ENCODE data around the gene CHMP5.

DNA sequence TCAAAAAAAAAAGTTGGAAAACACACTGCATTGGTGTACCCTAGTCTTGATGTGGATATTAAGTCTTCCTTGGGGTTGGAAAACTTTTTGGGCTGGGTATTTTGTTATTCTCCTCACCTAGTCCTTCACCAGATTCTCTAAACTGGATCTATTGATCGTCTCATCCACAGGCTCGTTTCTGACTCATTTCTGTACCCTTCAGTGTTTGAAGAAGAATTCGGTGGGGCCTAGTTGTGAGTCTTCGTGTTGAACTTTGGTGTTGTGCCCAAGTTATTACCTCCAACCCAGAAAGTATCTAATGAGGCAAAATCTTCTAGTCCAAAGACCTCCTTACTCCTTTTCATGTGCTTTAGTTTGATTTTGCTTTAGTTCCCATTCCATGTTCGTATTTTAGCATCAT is 27.1 kb downstream of the CHMP5 start:
- TF ChIP-seq, protein P1, sequence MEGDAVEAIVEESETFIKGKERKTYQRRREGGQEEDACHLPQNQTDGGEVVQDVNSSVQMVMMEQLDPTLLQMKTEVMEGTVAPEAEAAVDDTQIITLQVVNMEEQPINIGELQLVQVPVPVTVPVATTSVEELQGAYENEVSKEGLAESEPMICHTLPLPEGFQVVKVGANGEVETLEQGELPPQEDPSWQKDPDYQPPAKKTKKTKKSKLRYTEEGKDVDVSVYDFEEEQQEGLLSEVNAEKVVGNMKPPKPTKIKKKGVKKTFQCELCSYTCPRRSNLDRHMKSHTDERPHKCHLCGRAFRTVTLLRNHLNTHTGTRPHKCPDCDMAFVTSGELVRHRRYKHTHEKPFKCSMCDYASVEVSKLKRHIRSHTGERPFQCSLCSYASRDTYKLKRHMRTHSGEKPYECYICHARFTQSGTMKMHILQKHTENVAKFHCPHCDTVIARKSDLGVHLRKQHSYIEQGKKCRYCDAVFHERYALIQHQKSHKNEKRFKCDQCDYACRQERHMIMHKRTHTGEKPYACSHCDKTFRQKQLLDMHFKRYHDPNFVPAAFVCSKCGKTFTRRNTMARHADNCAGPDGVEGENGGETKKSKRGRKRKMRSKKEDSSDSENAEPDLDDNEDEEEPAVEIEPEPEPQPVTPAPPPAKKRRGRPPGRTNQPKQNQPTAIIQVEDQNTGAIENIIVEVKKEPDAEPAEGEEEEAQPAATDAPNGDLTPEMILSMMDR (conservative IDR thresholded peaks at IDR 0.05; ENCODE audit: low read depth, low read length): no peak
- no peak for TF ChIP-seq EZH2 (IDR thresholded peaks at IDR 0.05; ENCODE audit: borderline replicate concordance, low read depth, low read length, poor library complexity, severe bottlenecking)
